GM23338 (cell line): ENCODE measurements around the gene FYN. TPM values are rescaled to one million over a fixed set of nuclear protein-coding genes. Genes with fewer than 3 reads are reported as not detected.

ENCODE experiments used
- ATAC-seq: fragments of 200-7000 bp; cut with Tn5 transposase; 3 replicates; pipeline ENCODE4 v1.9.1; 2020
- DNase-seq: peaks from one replicate; pipeline ENCODE4 v3.0.0-alpha.2; 2015; ENCODE audit warnings: low spot score
- H2AFZ ChIP-seq: fragments of 200-600 bp; sonication (generic); 2 replicates; pipeline ENCODE4 v1.8.0; 2016; ENCODE audit warnings: antibody characterized with exemption, mild to moderate bottlenecking, moderate library complexity
- H3F3A ChIP-seq: fragments of 200-600 bp; sonication (generic); replicated peaks from 2 replicates; pipeline ENCODE4 v1.8.0; 2017; ENCODE audit warnings: antibody characterized with exemption, mixed run types, low read depth
- H3K27ac ChIP-seq: fragments of 200-600 bp; sonication (generic); 2 replicates; pipeline ENCODE4 v1.6.1; 2016; ENCODE audit warnings: low read depth
- H3K27me3 ChIP-seq: fragments of 200-600 bp; sonication (generic); 2 replicates; pipeline ENCODE4 v1.8.0; 2016; ENCODE audit warnings: mild to moderate bottlenecking, mixed run types, moderate library complexity; ENCODE audit not compliant: insufficient read depth
- H3K36me3 ChIP-seq: fragments of 200-600 bp; sonication (generic); 2 replicates; pipeline ENCODE4 v1.8.0; 2016; ENCODE audit warnings: mild to moderate bottlenecking; ENCODE audit not compliant: insufficient read depth
- H3K4me1 ChIP-seq: fragments of 200-600 bp; sonication (generic); 2 replicates; pipeline ENCODE4 v1.8.0; 2016; ENCODE audit warnings: mild to moderate bottlenecking, moderate library complexity; ENCODE audit not compliant: insufficient read depth
- H3K4me2 ChIP-seq: fragments of 200-600 bp; sonication (generic); 2 replicates; pipeline ENCODE4 v1.7.1; 2017; ENCODE audit warnings: mixed run types
- H3K4me3 ChIP-seq: fragments of 200-600 bp; sonication (generic); 2 replicates; pipeline ENCODE4 v1.6.1; 2016; ENCODE audit warnings: mixed run types
- H3K79me2 ChIP-seq: fragments of 200-600 bp; sonication (generic); replicated peaks from 2 replicates; pipeline ENCODE4 v1.8.0; 2017; ENCODE audit warnings: mild to moderate bottlenecking; ENCODE audit not compliant: insufficient read depth
- H3K9me2 ChIP-seq: fragments of 200-600 bp; sonication (generic); 2 replicates; pipeline ENCODE4 v1.8.0; 2017; ENCODE audit not compliant: insufficient read depth
- H4K20me1 ChIP-seq: fragments of 200-600 bp; sonication (generic); replicated peaks from 2 replicates; pipeline ENCODE4 v1.8.0; 2017; ENCODE audit warnings: mild to moderate bottlenecking; ENCODE audit not compliant: insufficient read depth
- H3K27ac Mint-ChIP-seq: 2 replicates; pipeline ENCODE4 v1.8.0; 2020; ENCODE audit warnings: inconsistent platforms, mild to moderate bottlenecking, moderate library complexity, mixed read lengths
- H3K27me3 Mint-ChIP-seq: 3 replicates; pipeline ENCODE4 v1.8.0; 2022; ENCODE audit warnings: low read depth, mild to moderate bottlenecking, moderate library complexity, mixed read lengths, inconsistent platforms; ENCODE audit not compliant: insufficient read depth, poor library complexity
- H3K36me3 Mint-ChIP-seq: 3 replicates; pipeline ENCODE4 v1.8.0; 2021; ENCODE audit warnings: low read depth, mild to moderate bottlenecking, inconsistent platforms, moderate library complexity, mixed read lengths
- H3K4me1 Mint-ChIP-seq: 3 replicates; pipeline ENCODE4 v1.8.0; 2020; ENCODE audit warnings: mild to moderate bottlenecking, inconsistent platforms, mixed read lengths
- H3K4me3 Mint-ChIP-seq: 3 replicates; pipeline ENCODE4 v1.8.0; 2021; ENCODE audit warnings: moderate library complexity, mild to moderate bottlenecking, inconsistent platforms, mixed read lengths
- H3K9me3 Mint-ChIP-seq: 3 replicates; pipeline ENCODE4 v1.8.0; 2020; ENCODE audit warnings: moderate library complexity, mild to moderate bottlenecking, inconsistent platforms, mixed read lengths
- CREB1 ChIP-seq: fragments of 250-450 bp; sonication (Bioruptor Pico); IDR thresholded peaks from 2 replicates; pipeline ENCODE4 v1.5.0; 2020; ENCODE audit warnings: low read depth, mild to moderate bottlenecking, moderate library complexity
- CTCF ChIP-seq, 2 experiments: fragments of 200-600 bp in 1 of 2; sonication (generic) in 1 of 2; conservative IDR thresholded peaks; 2 replicates each; pipeline versions ENCODE4 v1.5.1 to v1.6.1; 2016 to 2017; ENCODE audit warnings: antibody characterized with exemption in 2 of 2, low read depth in 2 of 2, mild to moderate bottlenecking in 2 of 2, moderate library complexity in 1 of 2
- EZH2 ChIP-seq: fragments of 200-600 bp; sonication (generic); IDR thresholded peaks from one replicate; pipeline ENCODE4 v1.8.0; 2017; ENCODE audit warnings: antibody characterized with exemption, mild to moderate bottlenecking, low read depth; ENCODE audit not compliant: unreplicated experiment
- EZH2phosphoT487 ChIP-seq: fragments of 200-600 bp; sonication (generic); IDR thresholded peaks from one replicate; pipeline ENCODE4 v1.8.1; 2018; ENCODE audit warnings: antibody characterized with exemption; ENCODE audit not compliant: unreplicated experiment
- JUNB ChIP-seq: IDR thresholded peaks from one replicate; pipeline ENCODE4 v1.6.1; 2016; ENCODE audit warnings: antibody characterized with exemption; ENCODE audit not compliant: unreplicated experiment
- NANOG ChIP-seq: IDR thresholded peaks from 2 replicates; pipeline ENCODE4 v1.6.1; 2016; ENCODE audit warnings: antibody characterized with exemption, borderline replicate concordance
- POLR2AphosphoS5 ChIP-seq: IDR thresholded peaks from 2 replicates; pipeline ENCODE4 v1.6.1; 2016; ENCODE audit warnings: antibody characterized with exemption, low read depth
- STAT1 ChIP-seq: IDR thresholded peaks from one replicate; pipeline ENCODE4 v1.6.1; 2016; ENCODE audit warnings: antibody characterized with exemption; ENCODE audit not compliant: unreplicated experiment
- ZNF114 ChIP-seq: fragments of 250-450 bp; sonication (Bioruptor Pico); IDR thresholded peaks from 2 replicates; pipeline ENCODE4 v1.5.0; 2020; ENCODE audit warnings: mild to moderate bottlenecking, moderate library complexity
- ZNF331 ChIP-seq: fragments of 250-450 bp; sonication (Bioruptor Pico); IDR thresholded peaks from 2 replicates; pipeline ENCODE4 v1.5.0; 2020; ENCODE audit warnings: low read depth, mild to moderate bottlenecking, moderate library complexity
- ZNF462 ChIP-seq: fragments of 250-450 bp; sonication (Bioruptor Pico); IDR thresholded peaks from 2 replicates; pipeline ENCODE4 v1.5.0; 2020; ENCODE audit warnings: mild to moderate bottlenecking, moderate library complexity
- polyA plus RNA-seq: library from polyadenylated mRNA; unstranded; fragments of >200 nt; fragmentation: Nextera tagmentation; extraction: Ambion mirVana; gene quantifications from 2 replicates; pipeline ENCODE4 v1.2.1, GENCODE V29; 2016
- total RNA-seq: library from RNA; depleted of rRNA; stranded (reverse); fragments of >200 nt; shearing (Covaris generic); gene quantifications from 2 replicates; pipeline ENCODE4 v1.2.3, GENCODE V29; 2014
- TF ChIP-seq, protein P1 (sequence below): IDR thresholded peaks from 2 replicates; pipeline ENCODE4 v1.6.1; 2016; ENCODE audit warnings: antibody characterized with exemption
- TF ChIP-seq, protein P2 (sequence below): IDR thresholded peaks from one replicate; pipeline ENCODE4 v1.6.1; 2018; ENCODE audit warnings: antibody characterized with exemption; ENCODE audit not compliant: unreplicated experiment

Gene FYN
- total and polyA plus RNA-seq, 2 experiments from 2014 or later = 46.8 to 143 TPM

GRCh38 chr6:111617149-111617548 is 256.1 kb downstream of the FYN start:
- no peak for DNase-seq
- Histone ChIP-seq H3F3A (0 out of 2 replicates have a peak, but pooled peaks cover 4% of the 10 kb centered on the region), H3K4me2 (no peak overlapping the region), H3K27me3 (no peaks in the 10 kb centered on the region), H3K4me3 (no peak overlapping the region), H3K4me1 (peaks cover 8% of the 10 kb centered on the region; the same call in 1 of the 2 replicates), H2AFZ (no peak overlapping the region), H3K79me2 (no peaks in the 10 kb centered on the region), H3K36me3 (no peaks in the 10 kb centered on the region), H4K20me1 (no peaks in the 10 kb centered on the region), H3K9me2 (no peaks in the 10 kb centered on the region), H3K27ac (no peak overlapping the region)
- peak; percentile 19; the same call in 1 of the 3 replicates for ATAC-seq
- Mint-ChIP-seq H3K4me3 (no peak overlapping the region), H3K27ac (no peak overlapping the region), H3K27me3 (peaks cover 10% of the 10 kb centered on the region), H3K4me1 (peaks cover 15% of the 10 kb centered on the region), H3K36me3 (no peaks in the 10 kb centered on the region; the same call in 2 of the 3 replicates), H3K9me3 (peaks cover 3% of the 10 kb centered on the region; the same call in 1 of the 3 replicates)
- TF ChIP-seq JUNB (no peak), STAT1 (no peak), CREB1 (CRISPR knock-in tag) (no peak), CTCF (conservative IDR thresholded peaks at IDR 0.05; ENCODE audit: low read depth in 2 of 2) (no peak), EZH2 (no peak), NANOG (no peak), POLR2AphosphoS5 (no peak), ZNF114 (CRISPR knock-in tag) (no peak), EZH2phosphoT487 (no peak), ZNF331 (CRISPR knock-in tag) (no peak), ZNF462 (CRISPR knock-in tag) (no peak)
- TF ChIP-seq, protein P1, sequence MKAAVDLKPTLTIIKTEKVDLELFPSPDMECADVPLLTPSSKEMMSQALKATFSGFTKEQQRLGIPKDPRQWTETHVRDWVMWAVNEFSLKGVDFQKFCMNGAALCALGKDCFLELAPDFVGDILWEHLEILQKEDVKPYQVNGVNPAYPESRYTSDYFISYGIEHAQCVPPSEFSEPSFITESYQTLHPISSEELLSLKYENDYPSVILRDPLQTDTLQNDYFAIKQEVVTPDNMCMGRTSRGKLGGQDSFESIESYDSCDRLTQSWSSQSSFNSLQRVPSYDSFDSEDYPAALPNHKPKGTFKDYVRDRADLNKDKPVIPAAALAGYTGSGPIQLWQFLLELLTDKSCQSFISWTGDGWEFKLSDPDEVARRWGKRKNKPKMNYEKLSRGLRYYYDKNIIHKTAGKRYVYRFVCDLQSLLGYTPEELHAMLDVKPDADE = no peak
- TF ChIP-seq, protein P2, sequence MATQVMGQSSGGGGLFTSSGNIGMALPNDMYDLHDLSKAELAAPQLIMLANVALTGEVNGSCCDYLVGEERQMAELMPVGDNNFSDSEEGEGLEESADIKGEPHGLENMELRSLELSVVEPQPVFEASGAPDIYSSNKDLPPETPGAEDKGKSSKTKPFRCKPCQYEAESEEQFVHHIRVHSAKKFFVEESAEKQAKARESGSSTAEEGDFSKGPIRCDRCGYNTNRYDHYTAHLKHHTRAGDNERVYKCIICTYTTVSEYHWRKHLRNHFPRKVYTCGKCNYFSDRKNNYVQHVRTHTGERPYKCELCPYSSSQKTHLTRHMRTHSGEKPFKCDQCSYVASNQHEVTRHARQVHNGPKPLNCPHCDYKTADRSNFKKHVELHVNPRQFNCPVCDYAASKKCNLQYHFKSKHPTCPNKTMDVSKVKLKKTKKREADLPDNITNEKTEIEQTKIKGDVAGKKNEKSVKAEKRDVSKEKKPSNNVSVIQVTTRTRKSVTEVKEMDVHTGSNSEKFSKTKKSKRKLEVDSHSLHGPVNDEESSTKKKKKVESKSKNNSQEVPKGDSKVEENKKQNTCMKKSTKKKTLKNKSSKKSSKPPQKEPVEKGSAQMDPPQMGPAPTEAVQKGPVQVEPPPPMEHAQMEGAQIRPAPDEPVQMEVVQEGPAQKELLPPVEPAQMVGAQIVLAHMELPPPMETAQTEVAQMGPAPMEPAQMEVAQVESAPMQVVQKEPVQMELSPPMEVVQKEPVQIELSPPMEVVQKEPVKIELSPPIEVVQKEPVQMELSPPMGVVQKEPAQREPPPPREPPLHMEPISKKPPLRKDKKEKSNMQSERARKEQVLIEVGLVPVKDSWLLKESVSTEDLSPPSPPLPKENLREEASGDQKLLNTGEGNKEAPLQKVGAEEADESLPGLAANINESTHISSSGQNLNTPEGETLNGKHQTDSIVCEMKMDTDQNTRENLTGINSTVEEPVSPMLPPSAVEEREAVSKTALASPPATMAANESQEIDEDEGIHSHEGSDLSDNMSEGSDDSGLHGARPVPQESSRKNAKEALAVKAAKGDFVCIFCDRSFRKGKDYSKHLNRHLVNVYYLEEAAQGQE = no peak
